Gastrocnemius medialis (tissue), 4 donors: Measurements from ENCODE around the gene TMEM181. TPM values are rescaled to one million over a fixed set of nuclear protein-coding genes. Genes with fewer than 3 reads are reported as not detected.

Experiments used
- ATAC-seq, 2 donors: fragments of 150-250 bp; one replicate each; pipeline ENCODE4 v1.9.1; 2016
- DNase-seq, 2 donors: peaks; one replicate each; pipeline ENCODE4 v3.0.0-alpha.2; 2019
- H3K27ac ChIP-seq, 4 donors: fragments of 200-600 bp; sonication (generic); 1 replicate in 1 of 4; 2 replicates in 3 of 4; pipeline ENCODE4 v1.5.1; 2016 to 2018; ENCODE audit warnings: mild to moderate bottlenecking in 2 of 4, moderate library complexity in 1 of 4
- H3K27me3 ChIP-seq, 3 donors: fragments of 200-600 bp; sonication (generic) in 2 of 3; 1 replicate in 1 of 3; 2 replicates in 2 of 3; pipeline versions ENCODE4 v1.5.1 to v1.6.0; 2016 to 2019; ENCODE audit warnings: mild to moderate bottlenecking in 1 of 3, moderate library complexity in 1 of 3
- H3K36me3 ChIP-seq, 2 donors: fragments of 200-600 bp; sonication (generic) in 1 of 2; one replicate each; pipeline ENCODE4 v1.5.1; 2017 to 2018
- H3K4me1 ChIP-seq, 2 donors: fragments of 200-600 bp; sonication (generic) in 1 of 2; one replicate each; pipeline ENCODE4 v1.5.1; 2016 to 2017; ENCODE audit warnings: mild to moderate bottlenecking in 2 of 2
- H3K4me3 ChIP-seq, 4 donors: fragments of 200-600 bp; sonication (generic) in 3 of 4; 1 replicate in 1 of 4; 2 replicates in 3 of 4; pipeline ENCODE4 v1.5.1; 2016 to 2019; ENCODE audit warnings: mild to moderate bottlenecking in 2 of 4
- H3K9me3 ChIP-seq, 3 donors: fragments of 200-600 bp; sonication (generic) in 2 of 3; 1 replicate in 1 of 3; 2 replicates in 2 of 3; pipeline ENCODE4 v1.5.1; 2016 to 2019
- CTCF ChIP-seq, 5 experiments: fragments of 450-650 bp in 3 of 5; fragments of 200-600 bp in 2 of 5; sonication (generic) in 2 of 5; IDR thresholded peaks in 4 of 5; conservative IDR thresholded peaks in 1 of 5; 1 replicate in 4 of 5; 2 replicates in 1 of 5; pipeline ENCODE4 v1.5.1; 2016 to 2019; ENCODE audit warnings: antibody characterized with exemption in 5 of 5, mild to moderate bottlenecking in 3 of 5, moderate library complexity in 3 of 5
- POLR2A ChIP-seq, 2 donors: fragments of 450-650 bp; IDR thresholded peaks; one replicate each; pipeline ENCODE4 v1.6.1; 2017; ENCODE audit warnings: antibody characterized with exemption in 2 of 2, mild to moderate bottlenecking in 2 of 2, moderate library complexity in 2 of 2
- in situ Hi-C, 4 donors: fragments of 200-750 bp; cut with MboI; loops; one replicate each; pipeline versions ENCODE4 v1.15.0 to v1.8.0; 2017; ENCODE audit warnings: low sequenced_read_pairs in 4 of 4
- intact Hi-C: fragments of 100-400 bp; cut with DNase I; formaldehyde crosslinking; loops from one replicate; pipeline ENCODE4 v1.15.1; 2023; ENCODE audit warnings: low total_unique reads
- total RNA-seq, 4 donors: library from RNA; depleted of rRNA; stranded (reverse); fragments of >200 nt; gene quantifications; one replicate each; pipeline versions ENCODE4 v1.1.0 to v1.2.3, GENCODE V29; 2016

Gene TMEM181
- total RNA-seq = 10 to 100 TPM; 12.1 to 17.9 (median 12.9) TPM

- intact Hi-C loops (loop anchor here (1.0 kb wide), 1 partner anchor 329 kb away; no protein-coding TSS in a partner anchor), in situ Hi-C loops (no loop called here)
- DNase-seq (peak; percentile 63 to 71), ATAC-seq (peak; percentile 90 to 95)
- H3K9me3 ChIP-seq = no peaks in the 10 kb centered on the region
- peaks cover 11 to 18% of the 10 kb centered on the region in 2 donors for H3K4me1 ChIP-seq
- H3K36me3 ChIP-seq = no peaks in the 10 kb centered on the region
- TF ChIP-seq CTCF (IDR thresholded peaks at IDR 0.05 in 4 of 5, conservative IDR thresholded peaks at IDR 0.05 in 1 of 5) (peak in 2 of 5 experiments; percentile 11 to 12), POLR2A (IDR thresholded peaks at IDR 0.05) (peak; percentile 74 to 83)
- peak within 1 kb of the TSS; percentile 84 to 90 (median 90) for H3K27ac ChIP-seq
- peak within 1 kb of the TSS; percentile 80 to 92 (median 86) for H3K4me3 ChIP-seq
- no peaks in the 10 kb centered on the region for H3K27me3 ChIP-seq
Measured at GRCh38 chr6:158559895-158560835, at the start of gene TMEM181. Gene TMEM181, plus strand, starts transcription at chr6:158560091. Its CDS starts 134 bp downstream, at chr6:158560225.

GRCh38 chr6:158512809-158513208, 47.1 kb upstream of the TMEM181 start:
- no peaks in the 10 kb centered on the region for H3K36me3 ChIP-seq
- no peak overlapping the region for H3K4me3 ChIP-seq
- no peaks in the 10 kb centered on the region for H3K4me1 ChIP-seq
- DNase-seq (no peak), ATAC-seq (no peak)
- intact Hi-C loops (no loop called here), in situ Hi-C loops (loop anchor here in 3 of 4 donors (25.0 kb wide), 1 partner anchor 301 kb away; no protein-coding TSS in a partner anchor)
- TF ChIP-seq POLR2A (IDR thresholded peaks at IDR 0.05) = no peak
- no peak for TF ChIP-seq CTCF (IDR thresholded peaks at IDR 0.05 in 4 of 5, conservative IDR thresholded peaks at IDR 0.05 in 1 of 5)
- no peak overlapping the region for H3K27ac ChIP-seq
- H3K27me3 ChIP-seq = peaks cover 6 to 14% (median 7%) of the 10 kb centered on the region in 3 donors
- H3K9me3 ChIP-seq = no peaks in the 10 kb centered on the region

- Histone ChIP-seq H3K27ac (no peak overlapping the region), H3K4me3 (no peak overlapping the region), H3K9me3 (no peaks in the 10 kb centered on the region), H3K4me1 (no peaks in the 10 kb centered on the region), H3K36me3 (no peaks in the 10 kb centered on the region), H3K27me3 (peaks cover 12 to 20% (median 15%) of the 10 kb centered on the region in 3 donors)
- no peak for ATAC-seq
- in situ Hi-C loops = loop anchor here in 3 of 4 donors (25.0 kb wide), 1 partner anchor 302 kb away; no protein-coding TSS in a partner anchor
- TF ChIP-seq POLR2A (IDR thresholded peaks at IDR 0.05) (no peak), CTCF (IDR thresholded peaks at IDR 0.05 in 4 of 5, conservative IDR thresholded peaks at IDR 0.05 in 1 of 5) (no peak)
- intact Hi-C loops = no loop called here
- no peak for DNase-seq
Measured at GRCh38 chr6:158514176-158514575, 45.7 kb upstream of the TMEM181 start.

- H3K4me3 ChIP-seq = no peak overlapping the region
- intact Hi-C loops (no loop called here), in situ Hi-C loops (loop anchor here in 3 of 4 donors (25.0 kb wide), 1 partner anchor 303 kb away; no protein-coding TSS in a partner anchor)
- DNase-seq (no peak), ATAC-seq (no peak)
- peaks cover 14 to 22% (median 20%) of the 10 kb centered on the region in 3 donors for H3K27me3 ChIP-seq
- no peak for TF ChIP-seq CTCF (IDR thresholded peaks at IDR 0.05 in 4 of 5, conservative IDR thresholded peaks at IDR 0.05 in 1 of 5)
- TF ChIP-seq POLR2A (IDR thresholded peaks at IDR 0.05) = no peak
- no peaks in the 10 kb centered on the region for H3K9me3 ChIP-seq
- no peak overlapping the region for H3K27ac ChIP-seq
- no peaks in the 10 kb centered on the region for H3K36me3 ChIP-seq
- no peaks in the 10 kb centered on the region for H3K4me1 ChIP-seq
Measured at GRCh38 chr6:158514991-158515390, 44.9 kb upstream of the TMEM181 start.
